Liver (tissue), 9 donors: Measurements from ENCODE around the gene GFRA1. TPM values are rescaled to one million over a fixed set of nuclear protein-coding genes. Genes with fewer than 3 reads are reported as not detected.

Source experiments
- DNase-seq: peaks from one replicate; pipeline ENCODE4 v3.0.0-alpha.2; 2017; ENCODE audit warnings: low spot score
- H3K27ac ChIP-seq, 2 donors: one replicate each; pipeline ENCODE4 v1.7.0; 2013; ENCODE audit warnings: inconsistent platforms in 2 of 2, low read length in 2 of 2, control low read depth in 1 of 2, low read depth in 1 of 2, mild to moderate bottlenecking in 1 of 2
- H3K27me3 ChIP-seq, 4 donors: one replicate each; pipeline versions ENCODE4 v1.6.1 to v1.7.0; 2013; ENCODE audit warnings: low read length in 3 of 4, inconsistent platforms in 1 of 4, mild to moderate bottlenecking in 1 of 4, moderate library complexity in 1 of 4; ENCODE audit not compliant: control insufficient read depth in 4 of 4, insufficient read depth in 4 of 4
- H3K36me3 ChIP-seq, 4 donors: one replicate each; pipeline versions ENCODE4 v1.6.1 to v1.7.0; 2013; ENCODE audit warnings: low read length in 3 of 4, mild to moderate bottlenecking in 3 of 4, low read depth in 1 of 4, moderate library complexity in 1 of 4; ENCODE audit not compliant: control insufficient read depth in 4 of 4, insufficient read depth in 3 of 4
- H3K4me1 ChIP-seq, 4 donors: one replicate each; pipeline versions ENCODE4 v1.6.1 to v1.7.0; 2013; ENCODE audit warnings: low read length in 3 of 4, mild to moderate bottlenecking in 3 of 4, moderate library complexity in 1 of 4; ENCODE audit not compliant: control insufficient read depth in 4 of 4, insufficient read depth in 4 of 4
- H3K4me3 ChIP-seq, 3 donors: one replicate each; pipeline versions ENCODE4 v1.6.1 to v1.7.0; 2013; ENCODE audit warnings: low read length in 3 of 3, control low read depth in 1 of 3, low read depth in 1 of 3, mild to moderate bottlenecking in 1 of 3
- H3K9ac ChIP-seq, 2 donors: one replicate each; pipeline ENCODE4 v1.7.0; 2013; ENCODE audit warnings: low read length in 2 of 2, mild to moderate bottlenecking in 2 of 2, moderate library complexity in 2 of 2, control low read depth in 1 of 2, low read depth in 1 of 2
- H3K9me3 ChIP-seq, 4 donors: one replicate each; pipeline versions ENCODE4 v1.6.1 to v1.7.0; 2013; ENCODE audit warnings: low read length in 3 of 4; ENCODE audit not compliant: control insufficient read depth in 4 of 4
- EGR1 ChIP-seq, 2 donors: IDR thresholded peaks; 2 replicates each; pipeline ENCODE4 v1.6.1; 2016 to 2018; ENCODE audit warnings: antibody characterized with exemption in 2 of 2, low read depth in 2 of 2
- FOXA1 ChIP-seq: IDR thresholded peaks from 2 replicates; pipeline ENCODE4 v1.6.1; 2016; ENCODE audit warnings: antibody characterized with exemption
- FOXA2 ChIP-seq: IDR thresholded peaks from 2 replicates; pipeline ENCODE4 v1.6.1; 2016; ENCODE audit warnings: antibody characterized with exemption
- GABPA ChIP-seq, 2 donors: IDR thresholded peaks in 1 of 2; conservative IDR thresholded peaks in 1 of 2; 2 replicates each; pipeline ENCODE4 v1.6.1; 2016; ENCODE audit warnings: antibody characterized with exemption in 2 of 2, mild to moderate bottlenecking in 1 of 2, moderate library complexity in 1 of 2
- HNF4A ChIP-seq, 2 donors: conservative IDR thresholded peaks; 2 replicates each; pipeline ENCODE4 v1.6.1; 2016; ENCODE audit warnings: antibody characterized with exemption in 2 of 2, mild to moderate bottlenecking in 2 of 2
- HNF4G ChIP-seq: IDR thresholded peaks from 2 replicates; pipeline ENCODE4 v1.6.1; 2016; ENCODE audit warnings: antibody characterized with exemption
- JUND ChIP-seq, 2 donors: IDR thresholded peaks; 2 replicates each; pipeline ENCODE4 v1.6.1; 2016; ENCODE audit warnings: antibody characterized with exemption in 2 of 2
- NR2F2 ChIP-seq: IDR thresholded peaks from 2 replicates; pipeline ENCODE4 v1.6.1; 2016; ENCODE audit warnings: antibody characterized with exemption
- RAD21 ChIP-seq, 2 donors: IDR thresholded peaks; 2 replicates each; pipeline ENCODE4 v1.6.1; 2016; ENCODE audit warnings: antibody characterized with exemption in 2 of 2, mild to moderate bottlenecking in 2 of 2
- RXRA ChIP-seq, 2 donors: IDR thresholded peaks; 2 replicates each; pipeline ENCODE4 v1.6.1; 2017 to 2018; ENCODE audit warnings: antibody characterized with exemption in 2 of 2, mild to moderate bottlenecking in 1 of 2
- SP1 ChIP-seq: IDR thresholded peaks from 2 replicates; pipeline ENCODE4 v1.6.1; 2018; ENCODE audit warnings: antibody characterized with exemption, mild to moderate bottlenecking
- TAF1 ChIP-seq: conservative IDR thresholded peaks from 2 replicates; pipeline ENCODE4 v1.6.1; 2016; ENCODE audit warnings: antibody characterized with exemption, mild to moderate bottlenecking
- YY1 ChIP-seq: IDR thresholded peaks from 2 replicates; pipeline ENCODE4 v1.6.1; 2016; ENCODE audit warnings: antibody characterized with exemption, mild to moderate bottlenecking
- WGBS: extraction: QIAGEN DNeasy Blood & Tissue Kit; methylation state at CpG from one replicate; pipeline ENCODE4 v1.1.7; 2013; 5-methylcytosine and 5-hydroxymethylcytosine counted together
- polyA plus RNA-seq, 2 donors: library from polyadenylated mRNA; stranded (reverse) in 1 of 2; unstranded in 1 of 2; fragments of 200-250 nt in 1 of 2; fragments of >200 nt in 1 of 2; fragmentation: Nextera tagmentation in 1 of 2; extraction: Ambion mirVana in 1 of 2; gene quantifications; one replicate each; pipeline versions ENCODE4 v1.2.1 to v1.2.3, GENCODE V29; 2013 to 2015
- total RNA-seq, 2 donors: library from RNA; depleted of rRNA; stranded (reverse); fragments of >200 nt; gene quantifications; one replicate each; pipeline ENCODE4 v1.2.3, GENCODE V29; 2014
- TF ChIP-seq, protein P1 (sequence below): IDR thresholded peaks from 2 replicates; pipeline ENCODE4 v1.6.1; 2016; ENCODE audit warnings: antibody characterized with exemption, mild to moderate bottlenecking
- TF ChIP-seq, protein P2 (sequence below): IDR thresholded peaks from 2 replicates; pipeline ENCODE4 v1.6.1; 2016; ENCODE audit warnings: antibody characterized with exemption
- TF ChIP-seq, protein P3 (sequence below): IDR thresholded peaks from 2 replicates; pipeline ENCODE4 v1.6.1; 2016; ENCODE audit warnings: antibody characterized with exemption
- TF ChIP-seq, protein P4 (sequence below): IDR thresholded peaks from 2 replicates; pipeline ENCODE4 v1.6.1; 2016; ENCODE audit warnings: antibody characterized with exemption
- TF ChIP-seq, protein P5 (sequence below): fragments of 150-350 bp; IDR thresholded peaks from 2 replicates; pipeline ENCODE4 v1.5.1; 2017; ENCODE audit warnings: improper control_type of control experiment, low read depth, low read length; ENCODE audit not compliant: missing input control
- donor health status: healthy.
- donor health status: healthy.
- donor health status: healthy.
- donor health status: healthy.
- donor health status: healthy.

Gene GFRA1
- total and polyA plus RNA-seq, 4 donors, result 14.2 to 53.6 (median 17.8) TPM

DNA sequence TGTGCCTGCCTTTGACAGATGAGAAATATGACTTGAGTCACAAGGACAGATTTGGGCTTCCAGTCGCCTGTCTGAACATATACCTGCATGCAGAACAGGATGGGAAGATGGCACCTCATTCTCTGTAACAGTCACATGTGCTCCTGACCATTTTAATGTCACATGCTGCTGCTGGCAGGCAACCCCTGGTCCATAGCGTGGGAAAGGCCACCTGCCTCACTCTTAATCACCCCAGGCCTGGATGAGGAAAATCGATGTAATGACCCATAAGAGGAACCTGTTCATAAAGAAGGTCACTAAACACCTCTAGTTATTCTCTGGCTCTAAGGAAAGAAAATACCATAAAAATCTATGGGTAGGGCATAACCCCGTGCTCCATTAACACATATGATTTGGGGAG, 110.2 kb downstream of the GFRA1 start:
- no peaks in the 10 kb centered on the region for H3K9me3 ChIP-seq
- TF ChIP-seq, protein P1, sequence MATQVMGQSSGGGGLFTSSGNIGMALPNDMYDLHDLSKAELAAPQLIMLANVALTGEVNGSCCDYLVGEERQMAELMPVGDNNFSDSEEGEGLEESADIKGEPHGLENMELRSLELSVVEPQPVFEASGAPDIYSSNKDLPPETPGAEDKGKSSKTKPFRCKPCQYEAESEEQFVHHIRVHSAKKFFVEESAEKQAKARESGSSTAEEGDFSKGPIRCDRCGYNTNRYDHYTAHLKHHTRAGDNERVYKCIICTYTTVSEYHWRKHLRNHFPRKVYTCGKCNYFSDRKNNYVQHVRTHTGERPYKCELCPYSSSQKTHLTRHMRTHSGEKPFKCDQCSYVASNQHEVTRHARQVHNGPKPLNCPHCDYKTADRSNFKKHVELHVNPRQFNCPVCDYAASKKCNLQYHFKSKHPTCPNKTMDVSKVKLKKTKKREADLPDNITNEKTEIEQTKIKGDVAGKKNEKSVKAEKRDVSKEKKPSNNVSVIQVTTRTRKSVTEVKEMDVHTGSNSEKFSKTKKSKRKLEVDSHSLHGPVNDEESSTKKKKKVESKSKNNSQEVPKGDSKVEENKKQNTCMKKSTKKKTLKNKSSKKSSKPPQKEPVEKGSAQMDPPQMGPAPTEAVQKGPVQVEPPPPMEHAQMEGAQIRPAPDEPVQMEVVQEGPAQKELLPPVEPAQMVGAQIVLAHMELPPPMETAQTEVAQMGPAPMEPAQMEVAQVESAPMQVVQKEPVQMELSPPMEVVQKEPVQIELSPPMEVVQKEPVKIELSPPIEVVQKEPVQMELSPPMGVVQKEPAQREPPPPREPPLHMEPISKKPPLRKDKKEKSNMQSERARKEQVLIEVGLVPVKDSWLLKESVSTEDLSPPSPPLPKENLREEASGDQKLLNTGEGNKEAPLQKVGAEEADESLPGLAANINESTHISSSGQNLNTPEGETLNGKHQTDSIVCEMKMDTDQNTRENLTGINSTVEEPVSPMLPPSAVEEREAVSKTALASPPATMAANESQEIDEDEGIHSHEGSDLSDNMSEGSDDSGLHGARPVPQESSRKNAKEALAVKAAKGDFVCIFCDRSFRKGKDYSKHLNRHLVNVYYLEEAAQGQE, result no peak
- TF ChIP-seq YY1, result no peak
- TF ChIP-seq, protein P2, sequence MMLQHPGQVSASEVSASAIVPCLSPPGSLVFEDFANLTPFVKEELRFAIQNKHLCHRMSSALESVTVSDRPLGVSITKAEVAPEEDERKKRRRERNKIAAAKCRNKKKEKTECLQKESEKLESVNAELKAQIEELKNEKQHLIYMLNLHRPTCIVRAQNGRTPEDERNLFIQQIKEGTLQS, result no peak
- TF ChIP-seq FOXA1, result no peak
- TF ChIP-seq TAF1, result no peak
- TF ChIP-seq HNF4G, result no peak
- TF ChIP-seq SP1, result no peak
- TF ChIP-seq, protein P3, sequence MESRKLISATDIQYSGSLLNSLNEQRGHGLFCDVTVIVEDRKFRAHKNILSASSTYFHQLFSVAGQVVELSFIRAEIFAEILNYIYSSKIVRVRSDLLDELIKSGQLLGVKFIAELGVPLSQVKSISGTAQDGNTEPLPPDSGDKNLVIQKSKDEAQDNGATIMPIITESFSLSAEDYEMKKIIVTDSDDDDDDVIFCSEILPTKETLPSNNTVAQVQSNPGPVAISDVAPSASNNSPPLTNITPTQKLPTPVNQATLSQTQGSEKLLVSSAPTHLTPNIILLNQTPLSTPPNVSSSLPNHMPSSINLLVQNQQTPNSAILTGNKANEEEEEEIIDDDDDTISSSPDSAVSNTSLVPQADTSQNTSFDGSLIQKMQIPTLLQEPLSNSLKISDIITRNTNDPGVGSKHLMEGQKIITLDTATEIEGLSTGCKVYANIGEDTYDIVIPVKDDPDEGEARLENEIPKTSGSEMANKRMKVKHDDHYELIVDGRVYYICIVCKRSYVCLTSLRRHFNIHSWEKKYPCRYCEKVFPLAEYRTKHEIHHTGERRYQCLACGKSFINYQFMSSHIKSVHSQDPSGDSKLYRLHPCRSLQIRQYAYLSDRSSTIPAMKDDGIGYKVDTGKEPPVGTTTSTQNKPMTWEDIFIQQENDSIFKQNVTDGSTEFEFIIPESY, result no peak
- no peak for TF ChIP-seq HNF4A (conservative IDR thresholded peaks at IDR 0.05)
- TF ChIP-seq GABPA (IDR thresholded peaks at IDR 0.05 in 1 of 2, conservative IDR thresholded peaks at IDR 0.05 in 1 of 2), result no peak
- no peak for TF ChIP-seq NR2F2
- TF ChIP-seq RXRA (IDR thresholded peaks at IDR 0.05), result no peak
- TF ChIP-seq EGR1 (IDR thresholded peaks at IDR 0.05; ENCODE audit: low read depth in 2 of 2), result no peak
- no peak for TF ChIP-seq RAD21 (IDR thresholded peaks at IDR 0.05)
- TF ChIP-seq, protein P4, sequence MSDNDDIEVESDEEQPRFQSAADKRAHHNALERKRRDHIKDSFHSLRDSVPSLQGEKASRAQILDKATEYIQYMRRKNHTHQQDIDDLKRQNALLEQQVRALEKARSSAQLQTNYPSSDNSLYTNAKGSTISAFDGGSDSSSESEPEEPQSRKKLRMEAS, result no peak
- TF ChIP-seq FOXA2, result no peak
- TF ChIP-seq JUND (IDR thresholded peaks at IDR 0.05), result no peak
- TF ChIP-seq, protein P5, sequence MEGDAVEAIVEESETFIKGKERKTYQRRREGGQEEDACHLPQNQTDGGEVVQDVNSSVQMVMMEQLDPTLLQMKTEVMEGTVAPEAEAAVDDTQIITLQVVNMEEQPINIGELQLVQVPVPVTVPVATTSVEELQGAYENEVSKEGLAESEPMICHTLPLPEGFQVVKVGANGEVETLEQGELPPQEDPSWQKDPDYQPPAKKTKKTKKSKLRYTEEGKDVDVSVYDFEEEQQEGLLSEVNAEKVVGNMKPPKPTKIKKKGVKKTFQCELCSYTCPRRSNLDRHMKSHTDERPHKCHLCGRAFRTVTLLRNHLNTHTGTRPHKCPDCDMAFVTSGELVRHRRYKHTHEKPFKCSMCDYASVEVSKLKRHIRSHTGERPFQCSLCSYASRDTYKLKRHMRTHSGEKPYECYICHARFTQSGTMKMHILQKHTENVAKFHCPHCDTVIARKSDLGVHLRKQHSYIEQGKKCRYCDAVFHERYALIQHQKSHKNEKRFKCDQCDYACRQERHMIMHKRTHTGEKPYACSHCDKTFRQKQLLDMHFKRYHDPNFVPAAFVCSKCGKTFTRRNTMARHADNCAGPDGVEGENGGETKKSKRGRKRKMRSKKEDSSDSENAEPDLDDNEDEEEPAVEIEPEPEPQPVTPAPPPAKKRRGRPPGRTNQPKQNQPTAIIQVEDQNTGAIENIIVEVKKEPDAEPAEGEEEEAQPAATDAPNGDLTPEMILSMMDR, result no peak
- no peak overlapping the region for H3K27ac ChIP-seq
- H3K27me3 ChIP-seq, result no peaks in the 10 kb centered on the region
- H3K36me3 ChIP-seq, result peaks cover 0 to 2% (median 0%) of the 10 kb centered on the region in 4 donors
- WGBS, result 93% methylated on average over 4 of the region's 4 CpGs
- no peak overlapping the region for H3K4me3 ChIP-seq
- no peak overlapping the region for H3K9ac ChIP-seq
- no peak for DNase-seq
- H3K4me1 ChIP-seq, result no peaks in the 10 kb centered on the region
